ENCODE results near the gene TBC1D1. TPM values are rescaled to one million over a fixed set of nuclear protein-coding genes. Genes with fewer than 3 reads are reported as not detected.
A peak's percentile ranks its signal among the peaks of the same experiment; 100 is the strongest.

The TBC1D1 gene
- total and polyA plus RNA-seq, 2 experiments from 2014 or later: 53.9 to 151 TPM

GRCh38 chr4:38113551-38113950 lies 222.7 kb downstream of the TBC1D1 start:
- Histone ChIP-seq H3K4me1 (ENCODE audit: insufficient read depth) (peaks cover 54% of the 10 kb centered on the region), H3K36me3 (ENCODE audit: insufficient read depth) (no peaks in the 10 kb centered on the region)
- no peak for ATAC-seq

More at GRCh38 chr4:38113551-38113950, 222.7 kb downstream of the TBC1D1 start:
- no peak overlapping the region for H3K4me3 ChIP-seq
- no peak for DNase-seq (ENCODE audit: low spot score)
- no peak overlapping the region for H3K4me3 Mint-ChIP-seq
- 0 out of 2 replicates have a peak overlapping the region, but pooled peaks have one; percentile 38 for H3K27ac Mint-ChIP-seq
- H3K79me2 ChIP-seq (replicated peaks; ENCODE audit: insufficient read depth): no peaks in the 10 kb centered on the region; the same call in 1 of the 2 replicates
- H3K4me2 ChIP-seq: peak overlapping the region; percentile 1
- H3F3A ChIP-seq (replicated peaks; ENCODE audit: low read depth): peaks cover 8% of the 10 kb centered on the region; the same call in 1 of the 2 replicates
- peaks cover 6% of the 10 kb centered on the region for H3K27me3 Mint-ChIP-seq (ENCODE audit: insufficient read depth, low read depth, poor library complexity)
- no peaks in the 10 kb centered on the region for H3K9me3 Mint-ChIP-seq
- H2AFZ ChIP-seq: no peak overlapping the region
- peak overlapping the region; percentile 92 for H3K27ac ChIP-seq (ENCODE audit: low read depth)
- TF ChIP-seq POLR2AphosphoS5 (IDR thresholded peaks at IDR 0.05; ENCODE audit: low read depth) (no peak), REST (IDR thresholded peaks at IDR 0.05; ENCODE audit: unreplicated experiment) (no peak), EZH2 (IDR thresholded peaks at IDR 0.05; ENCODE audit: low read depth, unreplicated experiment) (no peak), EZH2phosphoT487 (IDR thresholded peaks at IDR 0.05; ENCODE audit: unreplicated experiment) (no peak), ZNF462 (CRISPR knock-in tag; IDR thresholded peaks at IDR 0.05) (no peak), ZNF114 (CRISPR knock-in tag; IDR thresholded peaks at IDR 0.05) (no peak), JUNB (IDR thresholded peaks at IDR 0.05; ENCODE audit: unreplicated experiment) (no peak), CTCF (conservative IDR thresholded peaks at IDR 0.05; ENCODE audit: low read depth in 2 of 2) (no peak), NANOG (IDR thresholded peaks at IDR 0.05; ENCODE audit: borderline replicate concordance) (no peak), ETS1 (IDR thresholded peaks at IDR 0.05) (no peak), ZNF331 (CRISPR knock-in tag; IDR thresholded peaks at IDR 0.05; ENCODE audit: low read depth) (no peak), STAT1 (IDR thresholded peaks at IDR 0.05; ENCODE audit: unreplicated experiment) (no peak), CREB1 (CRISPR knock-in tag; IDR thresholded peaks at IDR 0.05; ENCODE audit: low read depth) (no peak)
- peaks cover 24% of the 10 kb centered on the region for H3K36me3 Mint-ChIP-seq (ENCODE audit: low read depth)
- peaks cover 62% of the 10 kb centered on the region for H3K4me1 Mint-ChIP-seq
- H3K9me2 ChIP-seq (ENCODE audit: insufficient read depth): no peaks in the 10 kb centered on the region
- H3K27me3 ChIP-seq (ENCODE audit: insufficient read depth): no peaks in the 10 kb centered on the region
- no peaks in the 10 kb centered on the region for H4K20me1 ChIP-seq (replicated peaks; ENCODE audit: insufficient read depth)

Measured in GM23338 (cell line).